IMR-90 (cell line): Measurements from ENCODE around the gene BTBD9. TPM values are rescaled to one million over a fixed set of nuclear protein-coding genes. Genes with fewer than 3 reads are reported as not detected.

ENCODE experiments used
- ATAC-seq: fragments of 200-7000 bp; cut with Tn5 transposase; 2 replicates; pipeline ENCODE4 v1.9.1; 2020; ENCODE audit warnings: low read depth, mild to moderate bottlenecking, moderate library complexity
- BruUV-seq: library from RNA; stranded (reverse); fragments of 400-500 nt; replicated peaks from 2 replicates; lab custom pipeline; 2021; lab: Mats Ljungman, UMichigan
- CTCF ChIA-PET: fragments of 300-600 bp; formaldehyde crosslinking; extraction: SDS; loops from one replicate; lab custom pipeline; 2021; ENCODE audit warnings: antibody characterized with exemption; lab: Yijun Ruan, JAX
- POLR2A ChIA-PET: fragments of 300-600 bp; sonication (Branson Sonifier 250); formaldehyde crosslinking; loops from one replicate; lab custom pipeline; 2022; ENCODE audit warnings: antibody characterized with exemption; ENCODE audit not compliant: unreplicated experiment; lab: Charles Lee
- DNase-seq: peaks from one replicate; pipeline ENCODE4 v3.0.0; 2013
- H2AFZ ChIP-seq: replicated peaks from 2 replicates; pipeline ENCODE3; 2013; ENCODE audit warnings: low read length, mild to moderate bottlenecking; ENCODE audit not compliant: poor library complexity
- H2AK5ac ChIP-seq: 2 replicates; pipeline ENCODE4 v1.6.1; 2013; ENCODE audit warnings: low read depth, low read length, inconsistent platforms
- H2AK9ac ChIP-seq: replicated peaks from 2 replicates; pipeline ENCODE3; 2013; ENCODE audit warnings: mild to moderate bottlenecking, low read depth, low read length, moderate library complexity; ENCODE audit not compliant: poor library complexity
- H2BK120ac ChIP-seq: 2 replicates; pipeline ENCODE4 v1.6.1; 2013; ENCODE audit warnings: low read depth, low read length, inconsistent platforms
- H2BK15ac ChIP-seq: 3 replicates; pipeline ENCODE4 v1.6.1; 2013; ENCODE audit warnings: low read depth, low read length, inconsistent platforms
- H2BK20ac ChIP-seq: 2 replicates; pipeline ENCODE4 v1.6.1; 2013; ENCODE audit warnings: low read depth, mild to moderate bottlenecking, inconsistent platforms, low read length, moderate library complexity
- H2BK5ac ChIP-seq: 2 replicates; pipeline ENCODE4 v1.6.1; 2013; ENCODE audit warnings: mild to moderate bottlenecking, low read depth, low read length, inconsistent platforms; ENCODE audit not compliant: poor library complexity, severe bottlenecking
- H3K14ac ChIP-seq: replicated peaks from 2 replicates; pipeline ENCODE4 v1.6.1; 2013; ENCODE audit warnings: low read depth, low read length, inconsistent platforms
- H3K18ac ChIP-seq: 2 replicates; pipeline ENCODE4 v1.6.1; 2013; ENCODE audit warnings: low read depth, low read length, control low read depth
- H3K23ac ChIP-seq: 2 replicates; pipeline ENCODE4 v1.6.1; 2013; ENCODE audit warnings: low read depth, low read length, inconsistent platforms
- H3K27ac ChIP-seq: 2 replicates; pipeline ENCODE4 v1.5.1; 2013; ENCODE audit warnings: mild to moderate bottlenecking, control low read depth, low read length; ENCODE audit not compliant: insufficient read depth
- H3K27me3 ChIP-seq: 2 replicates; pipeline ENCODE4 v1.6.1; 2013; ENCODE audit warnings: low read length; ENCODE audit not compliant: control insufficient read depth, insufficient read depth
- H3K36me3 ChIP-seq: 2 replicates; pipeline ENCODE4 v1.6.1; 2013; ENCODE audit warnings: low read length, mixed read lengths; ENCODE audit not compliant: control insufficient read depth, insufficient read depth
- H3K4ac ChIP-seq: 2 replicates; pipeline ENCODE4 v1.6.1; 2013; ENCODE audit warnings: low read depth, low read length, inconsistent platforms
- H3K4me1 ChIP-seq: 2 replicates; pipeline ENCODE4 v1.6.1; 2013; ENCODE audit warnings: low read length, mixed read lengths; ENCODE audit not compliant: control insufficient read depth, insufficient read depth
- H3K4me2 ChIP-seq: 2 replicates; pipeline ENCODE4 v1.6.1; 2013; ENCODE audit warnings: low read depth, mild to moderate bottlenecking, control low read depth, low read length, moderate library complexity
- H3K4me3 ChIP-seq: 2 replicates; pipeline ENCODE4 v1.5.1; 2013; ENCODE audit warnings: low read depth, mild to moderate bottlenecking, control low read depth, low read length, moderate library complexity; ENCODE audit not compliant: insufficient read depth
- H3K56ac ChIP-seq: 2 replicates; pipeline ENCODE4 v1.6.1; 2013; ENCODE audit warnings: low read length, inconsistent platforms; ENCODE audit not compliant: insufficient read depth; ENCODE audit errors: extremely low read depth
- H3K79me1 ChIP-seq, 2 experiments: 2 replicates each; pipeline ENCODE4 v1.6.1; 2013; ENCODE audit warnings: low read length in 2 of 2, inconsistent platforms in 1 of 2, low read depth in 1 of 2
- H3K9ac ChIP-seq: 2 replicates; pipeline ENCODE4 v1.6.1; 2013; ENCODE audit warnings: low read depth, low read length, control low read depth
- H3K9me1 ChIP-seq: 2 replicates; pipeline ENCODE4 v1.6.1; 2013; ENCODE audit warnings: low read length, inconsistent platforms; ENCODE audit not compliant: insufficient read depth
- H3K9me3 ChIP-seq: 2 replicates; pipeline ENCODE4 v1.6.1; 2013; ENCODE audit warnings: low read length; ENCODE audit not compliant: control insufficient read depth, insufficient read depth
- H4K20me1 ChIP-seq: 2 replicates; pipeline ENCODE4 v1.6.1; 2013; ENCODE audit warnings: low read length, inconsistent platforms; ENCODE audit not compliant: insufficient read depth
- H4K5ac ChIP-seq: 2 replicates; pipeline ENCODE4 v1.6.1; 2013; ENCODE audit warnings: mild to moderate bottlenecking, low read depth, low read length, control low read depth
- H4K8ac ChIP-seq, 2 experiments: 2 replicates each; pipeline ENCODE4 v1.6.1; 2013; ENCODE audit warnings: low read depth in 2 of 2, low read length in 2 of 2, control low read depth in 1 of 2, inconsistent platforms in 1 of 2
- H4K91ac ChIP-seq: 2 replicates; pipeline ENCODE4 v1.6.1; 2013; ENCODE audit warnings: low read depth, low read length, inconsistent platforms; ENCODE audit not compliant: insufficient read depth
- BHLHE40 ChIP-seq: fragments of 150-350 bp; IDR thresholded peaks from 2 replicates; pipeline ENCODE4 v1.6.1; 2016; ENCODE audit warnings: mild to moderate bottlenecking, low read depth, low read length
- CEBPB ChIP-seq: IDR thresholded peaks from 2 replicates; pipeline ENCODE4 v1.6.1; 2012; ENCODE audit warnings: low read depth, low read length, improper control_type of control experiment
- CHD1 ChIP-seq: IDR thresholded peaks from 2 replicates; pipeline ENCODE4 v1.6.1; 2012; ENCODE audit warnings: low read depth, low read length, improper control_type of control experiment
- CTCF ChIP-seq: conservative IDR thresholded peaks from 2 replicates; pipeline ENCODE4 v1.5.1; 2012; ENCODE audit warnings: mild to moderate bottlenecking, low read depth, low read length, improper control_type of control experiment
- ELK1 ChIP-seq: fragments of 150-350 bp; IDR thresholded peaks from 2 replicates; pipeline ENCODE4 v1.6.1; 2016; ENCODE audit warnings: low read depth, mild to moderate bottlenecking, low read length, moderate library complexity, borderline replicate concordance
- FOS ChIP-seq: fragments of 150-350 bp; IDR thresholded peaks from 2 replicates; pipeline ENCODE4 v1.6.1; 2016; ENCODE audit warnings: low read depth, low read length
- MAFK ChIP-seq: IDR thresholded peaks from 2 replicates; pipeline ENCODE4 v1.6.1; 2012; ENCODE audit warnings: low read depth, low read length, improper control_type of control experiment
- MAZ ChIP-seq: IDR thresholded peaks from 2 replicates; pipeline ENCODE4 v1.6.1; 2012; ENCODE audit warnings: low read depth, mild to moderate bottlenecking, low read length, improper control_type of control experiment, moderate library complexity, borderline replicate concordance
- MXI1 ChIP-seq: IDR thresholded peaks from 2 replicates; pipeline ENCODE4 v1.6.1; 2012; ENCODE audit warnings: low read depth, mild to moderate bottlenecking, low read length, moderate library complexity, borderline replicate concordance
- NFE2L2 ChIP-seq: fragments of 150-350 bp; IDR thresholded peaks from 2 replicates; pipeline ENCODE4 v1.6.1; 2016; ENCODE audit warnings: low read depth, mild to moderate bottlenecking, low read length
- POLR2A ChIP-seq: IDR thresholded peaks from 2 replicates; pipeline ENCODE4 v1.6.1; 2012; ENCODE audit warnings: mild to moderate bottlenecking, low read depth, low read length
- RAD21 ChIP-seq: IDR thresholded peaks from 2 replicates; pipeline ENCODE4 v1.6.1; 2012; ENCODE audit warnings: low read length, improper control_type of control experiment
- RCOR1 ChIP-seq: IDR thresholded peaks from 2 replicates; pipeline ENCODE4 v1.6.1; 2012; ENCODE audit warnings: mild to moderate bottlenecking, low read length, improper control_type of control experiment; ENCODE audit not compliant: insufficient replicate concordance
- RFX5 ChIP-seq: IDR thresholded peaks from 2 replicates; pipeline ENCODE4 v1.8.0; 2012; ENCODE audit warnings: low read depth, mild to moderate bottlenecking, low read length, moderate library complexity
- SMC3 ChIP-seq: fragments of 150-350 bp; IDR thresholded peaks from 2 replicates; pipeline ENCODE4 v1.6.1; 2016; ENCODE audit warnings: low read depth, mild to moderate bottlenecking, antibody characterized with exemption, low read length, moderate library complexity
- WGBS, 2 experiments: methylation state at CpG; one replicate each; pipeline versions ENCODE4 v1.1.5 to v1.1.7; 2013; ENCODE audit warnings: missing lambda C conversion rate in 2 of 2; ENCODE audit not compliant: insufficient read length in 1 of 2; ENCODE audit errors: extremely low coverage in 2 of 2; 5-methylcytosine and 5-hydroxymethylcytosine counted together
- dilution Hi-C: fragments of 300-500 bp; cut with HindIII; formaldehyde crosslinking; loops from one replicate; pipeline ENCODE4 v1.14.3; 2018; ENCODE audit warnings: low sequenced_read_pairs; ENCODE audit not compliant: unreplicated experiment
- in situ Hi-C: fragments of 300-500 bp; cut with MboI; formaldehyde crosslinking; loops from 3 replicates; pipeline ENCODE4 v1.14.3; 2019; ENCODE audit warnings: low sequenced_read_pairs, inconsistent platforms, mixed read lengths
- intact Hi-C: fragments of 100-400 bp; cut with micrococcal nuclease; formaldehyde crosslinking; loops from 2 replicates; pipeline ENCODE4 v1.10.0; 2022
- polyA plus RNA-seq, 3 experiments: library from polyadenylated mRNA; depleted of rRNA; stranded (reverse); fragments of >200 nt; gene quantifications; 2 replicates each; pipeline ENCODE4 v1.2.3, GENCODE V29; 2012; ENCODE audit warnings: low replicate concordance in 1 of 3
- total RNA-seq: library from RNA; depleted of rRNA; stranded (reverse); fragments of >200 nt; gene quantifications from 2 replicates; pipeline ENCODE4 v1.2.3, GENCODE V29; 2012
- TF ChIP-seq, protein P1 (sequence below): fragments of 150-350 bp; IDR thresholded peaks from 2 replicates; pipeline ENCODE4 v1.6.1; 2017; ENCODE audit warnings: mild to moderate bottlenecking, antibody characterized with exemption, low read length, low read depth

The BTBD9 gene
- total and polyA plus RNA-seq, 2 of the 4 experiments (the other 2 are of a cell fraction), result 4.1 to 22.0 TPM

DNA sequence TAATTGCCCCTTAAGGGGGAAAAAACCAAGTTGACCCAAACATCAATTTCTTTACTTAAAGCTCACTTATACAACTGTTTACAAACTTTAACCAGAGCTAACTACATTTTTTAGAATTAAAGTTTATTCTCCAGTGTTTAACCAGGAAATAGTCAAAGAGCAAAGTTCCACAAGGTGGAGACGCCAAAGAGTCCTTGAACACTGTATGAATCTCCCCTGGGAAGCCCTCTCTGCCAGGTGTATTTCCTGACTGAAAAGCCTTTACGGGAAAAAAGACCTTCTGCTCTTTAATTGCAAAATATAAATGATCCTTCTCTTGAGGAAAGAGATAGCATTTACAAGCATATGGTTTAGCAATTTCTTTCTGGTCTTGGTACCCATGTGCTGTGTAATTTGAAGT is 36.2 kb downstream of the BTBD9 start:
- Histone ChIP-seq H2BK15ac (no peak overlapping the region), H3K9me3 (no peaks in the 10 kb centered on the region), H2BK120ac (no peak overlapping the region), H3K18ac (no peak overlapping the region), H3K4me3 (no peak overlapping the region), H4K20me1 (no peaks in the 10 kb centered on the region), H3K4me2 (no peak overlapping the region), H4K91ac (no peak overlapping the region), H3K4ac (no peak overlapping the region), H4K8ac (no peak overlapping the region), H2AK9ac (no peak overlapping the region), H3K14ac (no peak overlapping the region), H3K79me1 (peaks cover 3% of the 10 kb centered on the region in 2 experiments; a peak in 2 of 4 replicates), H2AFZ (no peak overlapping the region), H3K27me3 (no peaks in the 10 kb centered on the region), H3K23ac (no peak overlapping the region), H3K4me1 (no peaks in the 10 kb centered on the region), H4K5ac (no peak overlapping the region), H3K56ac (no peak overlapping the region; the same call in 1 of the 2 replicates), H2BK5ac (no peak overlapping the region), H2BK20ac (no peak overlapping the region), H3K36me3 (no peaks in the 10 kb centered on the region), H2AK5ac (no peak overlapping the region), H3K9ac (no peak overlapping the region), H3K27ac (no peak overlapping the region), H3K9me1 (peaks cover 2% of the 10 kb centered on the region; the same call in 1 of the 2 replicates)
- DNase-seq (no peak), ATAC-seq (no peak)
- dilution Hi-C loops (no loop called here), intact Hi-C loops (no loop called here), in situ Hi-C loops (no loop called here)
- no CpG with 5 or more reads among the region's 2 CpGs for WGBS, 2 experiments
- CTCF ChIA-PET, result no interaction called here
- TF ChIP-seq MAFK (no peak), CTCF (no peak), RAD21 (no peak), MXI1 (no peak), MAZ (no peak), ELK1 (no peak), RFX5 (no peak), CEBPB (no peak), CHD1 (no peak), NFE2L2 (no peak), BHLHE40 (no peak), POLR2A (no peak), RCOR1 (no peak), SMC3 (no peak), FOS (no peak)
- TF ChIP-seq, protein P1, sequence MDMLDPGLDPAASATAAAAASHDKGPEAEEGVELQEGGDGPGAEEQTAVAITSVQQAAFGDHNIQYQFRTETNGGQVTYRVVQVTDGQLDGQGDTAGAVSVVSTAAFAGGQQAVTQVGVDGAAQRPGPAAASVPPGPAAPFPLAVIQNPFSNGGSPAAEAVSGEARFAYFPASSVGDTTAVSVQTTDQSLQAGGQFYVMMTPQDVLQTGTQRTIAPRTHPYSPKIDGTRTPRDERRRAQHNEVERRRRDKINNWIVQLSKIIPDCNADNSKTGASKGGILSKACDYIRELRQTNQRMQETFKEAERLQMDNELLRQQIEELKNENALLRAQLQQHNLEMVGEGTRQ, result no peak
- BruUV-seq, result no TSS peak
- POLR2A ChIA-PET, result no interaction called here
